CD14-positive monocyte (primary cell): ENCODE data around the gene BACH1. TPM values are rescaled to one million over a fixed set of nuclear protein-coding genes. Genes with fewer than 3 reads are reported as not detected.

Source experiments
- DNase-seq, 3 donors: peaks; one replicate each; pipeline ENCODE4 v3.0.0-alpha.2; 2011 to 2022
- H2AFZ ChIP-seq: 2 replicates; pipeline ENCODE4 v1.6.0; 2012; ENCODE audit warnings: mild to moderate bottlenecking, low read depth, low read length, inconsistent platforms; ENCODE audit not compliant: insufficient read depth, poor library complexity, severe bottlenecking
- H3K27ac ChIP-seq, 2 donors: 1 replicate in 1 of 2; 2 replicates in 1 of 2; pipeline ENCODE4 v1.5.1; 2012 to 2013; ENCODE audit warnings: low read length in 2 of 2, control low read depth in 1 of 2, inconsistent platforms in 1 of 2, low read depth in 1 of 2, mild to moderate bottlenecking in 1 of 2
- H3K27me3 ChIP-seq, 2 donors: one replicate each; pipeline versions ENCODE4 v1.6.0 to v1.6.1; 2011 to 2013; ENCODE audit warnings: low read length in 2 of 2; ENCODE audit not compliant: control insufficient read depth in 2 of 2, insufficient read depth in 2 of 2
- H3K36me3 ChIP-seq, 2 donors: replicated peaks in 1 of 2; 1 replicate in 1 of 2; 2 replicates in 1 of 2; pipeline versions ENCODE4 v1.5.1 to v1.6.1; 2012 to 2013; ENCODE audit warnings: low read length in 2 of 2, control low read depth in 1 of 2, inconsistent platforms in 1 of 2, mild to moderate bottlenecking in 1 of 2; ENCODE audit not compliant: insufficient read depth in 2 of 2, control insufficient read depth in 1 of 2
- H3K4me1 ChIP-seq, 2 donors: 1 replicate in 1 of 2; 2 replicates in 1 of 2; pipeline versions ENCODE4 v1.5.1 to v1.6.1; 2012 to 2013; ENCODE audit warnings: low read length in 2 of 2, control low read depth in 1 of 2, inconsistent platforms in 1 of 2, mild to moderate bottlenecking in 1 of 2, moderate library complexity in 1 of 2; ENCODE audit not compliant: insufficient read depth in 2 of 2, control insufficient read depth in 1 of 2
- H3K4me2 ChIP-seq: replicated peaks from 2 replicates; pipeline ENCODE3; 2012; ENCODE audit warnings: low read length, moderate library complexity, mild to moderate bottlenecking; ENCODE audit not compliant: poor library complexity, severe bottlenecking; ENCODE audit errors: extremely low read depth
- H3K4me3 ChIP-seq, 3 experiments: fragments of 200-600 bp in 1 of 3; sonication (generic) in 1 of 3; replicated peaks in 1 of 3; 1 replicate in 2 of 3; 2 replicates in 1 of 3; pipeline ENCODE4 v1.5.1; 2011 to 2013; ENCODE audit warnings: low read length in 3 of 3, mild to moderate bottlenecking in 3 of 3, control low read depth in 2 of 3, low read depth in 2 of 3, inconsistent platforms in 1 of 3, moderate library complexity in 1 of 3
- H3K79me2 ChIP-seq: 2 replicates; pipeline ENCODE4 v1.6.0; 2012; ENCODE audit warnings: mild to moderate bottlenecking, control low read depth, inconsistent platforms, low read length, moderate library complexity; ENCODE audit not compliant: insufficient read depth
- H3K9ac ChIP-seq: 2 replicates; pipeline ENCODE4 v1.6.0; 2017; ENCODE audit warnings: low read length, mild to moderate bottlenecking; ENCODE audit not compliant: insufficient read depth, poor library complexity, severe bottlenecking
- H3K9me3 ChIP-seq, 2 donors: replicated peaks in 1 of 2; 1 replicate in 1 of 2; 2 replicates in 1 of 2; pipeline versions ENCODE4 v1.5.1 to v1.6.1; 2012 to 2013; ENCODE audit warnings: low read length in 2 of 2, control low read depth in 1 of 2; ENCODE audit not compliant: control insufficient read depth in 1 of 2, insufficient read depth in 1 of 2
- H4K20me1 ChIP-seq: 2 replicates; pipeline ENCODE4 v1.6.0; 2012; ENCODE audit warnings: mild to moderate bottlenecking, low read length, control low read depth, moderate library complexity; ENCODE audit not compliant: insufficient read depth
- H3K27ac Mint-ChIP-seq, 7 donors: one replicate each; pipeline ENCODE4 v1.8.0; 2020; ENCODE audit warnings: mild to moderate bottlenecking in 7 of 7, mixed read lengths in 7 of 7, moderate library complexity in 6 of 7, inconsistent platforms in 2 of 7
- H3K27me3 Mint-ChIP-seq, 3 donors: one replicate each; pipeline ENCODE4 v1.8.0; 2021 to 2022; ENCODE audit warnings: low read depth in 3 of 3, mild to moderate bottlenecking in 3 of 3, mixed read lengths in 3 of 3, moderate library complexity in 3 of 3, inconsistent platforms in 1 of 3
- H3K36me3 Mint-ChIP-seq, 2 donors: one replicate each; pipeline ENCODE4 v1.8.0; 2020; ENCODE audit warnings: mixed read lengths in 2 of 2, inconsistent platforms in 1 of 2, mild to moderate bottlenecking in 1 of 2
- H3K4me1 Mint-ChIP-seq: one replicate; pipeline ENCODE4 v1.8.0; 2020; ENCODE audit warnings: mild to moderate bottlenecking, mixed read lengths
- H3K4me3 Mint-ChIP-seq, 2 donors: one replicate each; pipeline ENCODE4 v1.8.0; 2020; ENCODE audit warnings: mild to moderate bottlenecking in 2 of 2, mixed read lengths in 2 of 2, moderate library complexity in 1 of 2
- H3K9me3 Mint-ChIP-seq, 7 donors: one replicate each; pipeline ENCODE4 v1.8.0; 2020 to 2022; ENCODE audit warnings: mixed read lengths in 7 of 7, mild to moderate bottlenecking in 6 of 7, moderate library complexity in 6 of 7, inconsistent platforms in 2 of 7
- WGBS: methylation state at CpG from one replicate; pipeline ENCODE4 v1.1.5; 2013; ENCODE audit warnings: missing lambda C conversion rate; ENCODE audit not compliant: insufficient coverage; 5-methylcytosine and 5-hydroxymethylcytosine counted together
- intact Hi-C, 2 donors: fragments of 100-400 bp; cut with micrococcal nuclease; formaldehyde crosslinking; loops; one replicate each; pipeline versions ENCODE4 v1.15.0 to v1.15.1; 2023
- polyA plus RNA-seq, 3 donors: library from polyadenylated mRNA; depleted of rRNA in 1 of 3; unstranded in 2 of 3; stranded (reverse) in 1 of 3; fragments of 300-500 nt in 2 of 3; fragments of >200 nt in 1 of 3; fragmentation: Illumina TruSeq in 2 of 3; gene quantifications; 1 replicate in 2 of 3; 2 replicates in 1 of 3; pipeline ENCODE4 v1.2.3, GENCODE V29; 2012 to 2021
- TF ChIP-seq, protein P1 (sequence below): fragments of 200-600 bp; IDR thresholded peaks from one replicate; pipeline ENCODE4 v1.8.0; 2022; ENCODE audit warnings: antibody characterized with exemption, mild to moderate bottlenecking

The BACH1 gene
- polyA plus RNA-seq, 3 donors, result 69.2 to 199 (median 148) TPM

DNA sequence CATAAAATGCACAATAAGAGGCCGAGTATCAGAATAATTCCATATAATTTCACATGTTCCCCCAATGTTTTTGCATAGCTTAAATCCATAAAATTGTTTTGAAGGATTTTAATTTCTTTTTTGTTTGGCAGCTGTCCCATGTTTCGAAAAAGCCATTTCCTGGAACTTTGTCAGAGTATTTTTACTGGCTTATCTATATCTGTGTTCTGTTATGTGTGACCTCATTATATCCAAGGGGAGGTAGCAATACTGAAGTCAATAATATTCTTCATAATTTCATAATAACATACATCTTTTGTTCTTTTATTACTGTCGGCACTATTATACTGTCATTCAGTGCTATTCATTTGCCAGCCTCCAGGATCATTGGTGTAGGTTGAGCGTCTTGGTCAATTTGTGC lies 9.4 kb upstream of the BACH1 start:
- Histone ChIP-seq H3K79me2 (no peaks in the 10 kb centered on the region), H3K36me3 (no peaks in the 10 kb centered on the region), H3K9ac (no peak overlapping the region), H3K4me2 (no peak overlapping the region), H2AFZ (no peak overlapping the region), H3K27me3 (no peaks in the 10 kb centered on the region), H3K4me3 (no peak overlapping the region), H4K20me1 (no peaks in the 10 kb centered on the region), H3K4me1 (peaks cover 33 to 49% of the 10 kb centered on the region in 2 donors), H3K27ac (no peak overlapping the region), H3K9me3 (no peaks in the 10 kb centered on the region)
- TF ChIP-seq, protein P1, sequence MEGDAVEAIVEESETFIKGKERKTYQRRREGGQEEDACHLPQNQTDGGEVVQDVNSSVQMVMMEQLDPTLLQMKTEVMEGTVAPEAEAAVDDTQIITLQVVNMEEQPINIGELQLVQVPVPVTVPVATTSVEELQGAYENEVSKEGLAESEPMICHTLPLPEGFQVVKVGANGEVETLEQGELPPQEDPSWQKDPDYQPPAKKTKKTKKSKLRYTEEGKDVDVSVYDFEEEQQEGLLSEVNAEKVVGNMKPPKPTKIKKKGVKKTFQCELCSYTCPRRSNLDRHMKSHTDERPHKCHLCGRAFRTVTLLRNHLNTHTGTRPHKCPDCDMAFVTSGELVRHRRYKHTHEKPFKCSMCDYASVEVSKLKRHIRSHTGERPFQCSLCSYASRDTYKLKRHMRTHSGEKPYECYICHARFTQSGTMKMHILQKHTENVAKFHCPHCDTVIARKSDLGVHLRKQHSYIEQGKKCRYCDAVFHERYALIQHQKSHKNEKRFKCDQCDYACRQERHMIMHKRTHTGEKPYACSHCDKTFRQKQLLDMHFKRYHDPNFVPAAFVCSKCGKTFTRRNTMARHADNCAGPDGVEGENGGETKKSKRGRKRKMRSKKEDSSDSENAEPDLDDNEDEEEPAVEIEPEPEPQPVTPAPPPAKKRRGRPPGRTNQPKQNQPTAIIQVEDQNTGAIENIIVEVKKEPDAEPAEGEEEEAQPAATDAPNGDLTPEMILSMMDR, result no peak
- no peak overlapping the region for H3K27ac Mint-ChIP-seq
- H3K4me1 Mint-ChIP-seq, result peaks cover 48% of the 10 kb centered on the region
- intact Hi-C loops, result no loop called here
- no peaks in the 10 kb centered on the region for H3K27me3 Mint-ChIP-seq
- WGBS, result no CpG with 5 or more reads among the region's 4 CpGs
- peaks cover 0 to 1% (median 0%) of the 10 kb centered on the region in 7 donors for H3K9me3 Mint-ChIP-seq
- DNase-seq, result no peak
- H3K36me3 Mint-ChIP-seq, result peaks cover 0 to 2% of the 10 kb centered on the region in 2 donors
- H3K4me3 Mint-ChIP-seq, result no peak overlapping the region

DNA sequence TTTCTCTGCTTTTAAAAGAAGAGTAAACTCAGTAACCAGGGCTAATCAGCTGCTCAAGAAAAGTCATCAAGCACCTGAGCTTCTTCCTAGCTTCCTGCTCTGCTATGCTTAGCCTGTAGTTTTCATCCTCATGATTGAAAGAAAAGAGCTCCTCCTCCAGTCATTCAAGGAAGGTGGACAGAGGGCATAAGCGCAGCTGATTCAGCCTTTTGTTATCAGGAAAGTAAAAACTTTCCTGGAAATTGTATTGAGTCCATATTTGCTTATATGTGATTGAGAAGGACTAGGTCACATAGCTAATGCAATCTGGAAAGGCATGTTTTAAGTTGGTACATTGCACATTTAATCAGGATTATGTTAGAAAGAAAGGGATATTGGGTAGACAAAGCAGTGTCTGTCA lies 8.5 kb upstream of the BACH1 start:
- Mint-ChIP-seq H3K4me3 (no peak overlapping the region), H3K9me3 (peaks cover 0 to 1% (median 0%) of the 10 kb centered on the region in 7 donors), H3K36me3 (peaks cover 0 to 2% of the 10 kb centered on the region in 2 donors), H3K4me1 (peaks cover 51% of the 10 kb centered on the region), H3K27ac (no peak overlapping the region), H3K27me3 (no peaks in the 10 kb centered on the region)
- TF ChIP-seq, protein P1, result no peak
- no peak overlapping the region for H2AFZ ChIP-seq
- no peak overlapping the region for H3K4me2 ChIP-seq
- H3K27ac ChIP-seq, result no peak overlapping the region
- H3K4me1 ChIP-seq, result peaks cover 33 to 57% of the 10 kb centered on the region in 2 donors
- H3K27me3 ChIP-seq, result no peaks in the 10 kb centered on the region
- H3K9ac ChIP-seq, result no peak overlapping the region
- no peak for DNase-seq
- 100% methylated on average over 1 of the region's 1 CpG for WGBS
- no peaks in the 10 kb centered on the region for H4K20me1 ChIP-seq
- no peaks in the 10 kb centered on the region for H3K79me2 ChIP-seq
- intact Hi-C loops, result loop anchor here (5.0 kb wide), 2 partner anchors 33 to 43 kb away; no protein-coding TSS in a partner anchor
- no peaks in the 10 kb centered on the region for H3K36me3 ChIP-seq
- H3K9me3 ChIP-seq, result no peaks in the 10 kb centered on the region
- no peak overlapping the region for H3K4me3 ChIP-seq
